ENCODE results near the gene ACACA.

Gene ACACA

GRCh38 chr17:37295888-37296287, 110.7 kb downstream of the ACACA start:
- TF ChIP-seq CTCF (IDR thresholded peaks at IDR 0.05; ENCODE audit: low read depth, low read length, missing control alignments) = no peak

DNA sequence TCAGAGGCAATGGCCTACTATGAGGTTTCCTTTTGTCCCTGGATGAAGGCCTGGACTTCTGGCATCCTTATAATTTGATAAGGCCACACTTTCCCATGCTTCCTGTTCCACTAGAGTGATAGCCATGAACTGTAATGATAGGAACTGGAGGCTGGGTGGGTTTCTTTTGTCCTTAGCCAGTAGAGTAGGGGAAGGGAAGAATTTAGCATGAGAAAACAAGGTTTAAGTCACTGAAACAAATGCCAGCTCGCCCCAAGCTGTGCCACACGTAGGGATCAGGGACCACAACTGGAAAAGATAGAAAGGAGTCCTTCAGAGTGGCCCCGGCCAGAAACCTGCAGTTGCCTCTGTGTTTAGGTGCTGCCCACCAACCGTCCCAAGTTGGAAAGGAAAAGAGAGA, 111.7 kb downstream of the ACACA start:
- DNase-seq (ENCODE audit: extremely low read depth, low read depth) = no peak

More at GRCh38 chr17:37295888-37296287, 110.7 kb downstream of the ACACA start:
- no peak overlapping the region for H3K4me3 ChIP-seq (replicated peaks; ENCODE audit: low read depth, low read length)
- DNase-seq (ENCODE audit: extremely low read depth, low read depth) = no peak

DNA sequence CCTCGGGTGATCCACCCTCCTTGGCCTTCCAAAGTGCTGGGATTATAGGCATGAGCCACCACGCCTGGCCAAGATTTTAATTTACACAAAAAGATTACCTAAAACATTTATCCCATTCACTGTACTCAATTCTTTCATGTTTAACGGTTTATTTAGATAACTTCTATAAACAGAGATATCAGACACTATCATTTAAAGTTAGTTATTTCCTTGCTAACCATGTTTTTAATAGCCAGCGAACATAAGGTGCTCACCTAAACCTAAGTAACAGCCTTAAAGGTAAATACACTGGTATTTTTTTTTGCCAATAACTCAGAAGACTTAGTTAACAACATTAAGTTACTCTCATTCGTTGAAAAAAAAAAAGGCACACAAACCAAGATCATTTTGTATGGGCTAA, 112.9 kb downstream of the ACACA start:
- no peak for DNase-seq (ENCODE audit: extremely low read depth, low read depth)
- no peak for TF ChIP-seq CTCF (IDR thresholded peaks at IDR 0.05; ENCODE audit: low read depth, low read length, missing control alignments)
- no peak overlapping the region for H3K4me3 ChIP-seq (replicated peaks; ENCODE audit: low read depth, low read length)

More for the DNA sequence above, 111.7 kb downstream of the ACACA start:
- TF ChIP-seq CTCF (IDR thresholded peaks at IDR 0.05; ENCODE audit: low read depth, low read length, missing control alignments) = no peak
- no peak overlapping the region for H3K4me3 ChIP-seq (replicated peaks; ENCODE audit: low read depth, low read length)

GRCh38 chr17:37292429-37293139, 114.1 kb downstream of the ACACA start:
- no peak for DNase-seq (ENCODE audit: extremely low read depth, low read depth)
- no peak for TF ChIP-seq CTCF (IDR thresholded peaks at IDR 0.05; ENCODE audit: low read depth, low read length, missing control alignments)
- no peak overlapping the region for H3K4me3 ChIP-seq (replicated peaks; ENCODE audit: low read depth, low read length)

DNA sequence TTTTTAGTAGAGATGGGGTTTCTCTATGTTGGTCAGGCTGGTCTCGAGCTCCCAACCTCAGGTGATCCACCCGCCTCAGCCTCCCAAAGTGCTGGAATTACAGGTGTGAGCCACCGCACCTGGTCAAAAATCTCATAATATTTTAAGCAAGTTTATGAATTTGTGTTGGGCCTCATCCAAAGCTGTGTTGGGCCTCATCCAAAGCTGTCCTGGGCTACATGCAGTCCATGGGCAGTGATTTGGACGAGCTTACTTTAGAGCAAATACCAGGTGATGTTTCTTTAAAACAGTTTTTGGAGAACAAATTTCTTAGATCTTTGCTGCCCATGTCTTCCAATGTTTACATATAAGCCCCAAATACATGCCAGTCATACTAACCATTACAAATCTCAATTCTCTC, 115.3 kb downstream of the ACACA start:
- no peak for DNase-seq (ENCODE audit: extremely low read depth, low read depth)
- TF ChIP-seq CTCF (IDR thresholded peaks at IDR 0.05; ENCODE audit: low read depth, low read length, missing control alignments) = no peak
- H3K4me3 ChIP-seq (replicated peaks; ENCODE audit: low read depth, low read length) = no peak overlapping the region

GRCh38 chr17:37286430-37286829, 120.2 kb downstream of the ACACA start:
- no peak for TF ChIP-seq CTCF (IDR thresholded peaks at IDR 0.05; ENCODE audit: low read depth, low read length, missing control alignments)
- DNase-seq (ENCODE audit: extremely low read depth, low read depth) = no peak
- no peak overlapping the region for H3K4me3 ChIP-seq (replicated peaks; ENCODE audit: low read depth, low read length)

DNA sequence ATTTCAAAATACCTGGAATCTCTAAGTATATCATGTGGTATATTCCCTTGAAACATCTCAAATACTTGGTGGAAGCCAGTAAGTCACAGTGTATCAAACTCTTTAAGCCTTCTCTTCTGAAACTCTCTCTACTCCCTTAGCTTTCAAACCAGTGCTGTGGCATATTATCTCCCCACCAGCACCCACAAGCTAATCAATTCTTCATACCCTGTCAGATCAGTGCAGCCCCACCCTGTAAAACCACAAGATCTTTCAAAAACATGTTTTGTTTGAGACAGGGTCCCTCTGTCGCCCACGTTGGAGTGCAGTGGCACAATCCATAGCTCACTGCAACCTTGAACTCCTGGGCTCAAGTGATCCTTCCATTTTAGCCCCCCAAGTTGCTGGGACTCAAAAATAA, 122.4 kb downstream of the ACACA start:
- no peak for TF ChIP-seq CTCF (IDR thresholded peaks at IDR 0.05; ENCODE audit: low read depth, low read length, missing control alignments)
- no peak overlapping the region for H3K4me3 ChIP-seq (replicated peaks; ENCODE audit: low read depth, low read length)
- DNase-seq (ENCODE audit: extremely low read depth, low read depth) = no peak
